Stomach (tissue), 4 donors: ENCODE data around the gene INVS.

ENCODE experiments used
- EP300 ChIP-seq: sonication (generic); formaldehyde crosslinking; IDR thresholded peaks from one replicate; pipeline ENCODE4 v1.6.1; 2017; ENCODE audit warnings: antibody characterized with exemption
- POLR2AphosphoS5 ChIP-seq, 3 donors: sonication (generic); formaldehyde crosslinking; IDR thresholded peaks; one replicate each; pipeline ENCODE4 v1.6.1; 2016; ENCODE audit warnings: antibody characterized with exemption in 3 of 3

GRCh38 chr9:100196215-100196614, 97.2 kb downstream of the INVS start:
- TF ChIP-seq EP300 (no peak), POLR2AphosphoS5 (IDR thresholded peaks at IDR 0.05) (no peak)
